ENCODE results near the gene ODAPH.
"Not testable (repeated sequence)": the region's sequence is repeated elsewhere in the genome, so short reads cannot be mapped to it uniquely, and the experiment has no call there.

ODAPH gene

GRCh38 chr4:75527482-75527881, 28.4 kb upstream of the ODAPH start:
- no peaks in the 10 kb centered on the region for H3K36me3 ChIP-seq (ENCODE audit: control insufficient read depth, insufficient read depth, low read length)

DNA sequence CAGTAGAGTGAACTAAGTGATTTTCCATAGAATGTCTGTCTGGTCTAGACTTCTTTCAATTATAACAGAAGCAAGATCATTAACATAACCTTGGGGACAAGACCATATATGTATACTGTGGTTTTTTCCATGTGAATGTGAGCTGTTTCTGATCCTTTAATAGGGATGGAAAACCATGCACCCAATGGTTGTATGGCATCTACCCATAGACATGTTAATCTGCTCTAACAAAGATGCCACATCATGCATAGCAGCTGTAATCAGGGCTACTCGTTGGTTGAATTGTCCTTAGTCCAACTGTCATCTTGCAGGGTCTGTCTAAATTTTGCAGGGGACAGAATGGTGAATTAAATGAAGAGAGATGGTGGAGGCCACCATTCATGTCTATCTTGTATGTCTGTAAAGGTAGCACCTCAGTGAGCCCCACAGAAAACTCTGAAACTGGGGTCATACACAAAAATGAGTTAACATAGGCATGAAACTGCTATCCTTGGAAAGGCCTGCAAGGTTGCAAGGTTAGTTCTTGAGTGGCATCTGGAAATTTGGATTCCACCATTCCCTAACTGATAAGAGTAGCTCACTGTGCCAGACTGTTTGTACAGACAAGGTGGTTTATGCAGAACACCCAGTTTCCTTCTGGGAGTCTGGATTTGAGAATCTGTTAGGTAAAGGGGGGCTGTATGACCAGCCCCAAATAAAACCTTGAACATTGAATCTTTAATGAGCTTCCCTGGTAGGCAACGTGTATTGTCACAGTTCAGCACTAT, 25.1 kb upstream of the ODAPH start:
- no peaks in the 10 kb centered on the region for H3K27me3 ChIP-seq (ENCODE audit: control insufficient read depth, insufficient read depth, low read length)
- H3K9me3 ChIP-seq (ENCODE audit: control insufficient read depth, low read length): no peaks in the 10 kb centered on the region
- no peaks in the 10 kb centered on the region for H3K36me3 ChIP-seq (ENCODE audit: control insufficient read depth, insufficient read depth, low read length)
- no peaks in the 10 kb centered on the region for H3K4me1 ChIP-seq (ENCODE audit: control insufficient read depth, insufficient read depth, low read length)
- no peak overlapping the region for H3K4me3 ChIP-seq (ENCODE audit: low read length)
- H3K9ac ChIP-seq (ENCODE audit: low read length): no peak overlapping the region

More at GRCh38 chr4:75527482-75527881, 28.4 kb upstream of the ODAPH start:
- no peaks in the 10 kb centered on the region for H3K27me3 ChIP-seq (ENCODE audit: control insufficient read depth, insufficient read depth, low read length)
- no peak overlapping the region for H3K4me3 ChIP-seq (ENCODE audit: low read length)
- H3K4me1 ChIP-seq (ENCODE audit: control insufficient read depth, insufficient read depth, low read length): no peaks in the 10 kb centered on the region
- no peaks in the 10 kb centered on the region for H3K9me3 ChIP-seq (ENCODE audit: control insufficient read depth, low read length)
- H3K9ac ChIP-seq (ENCODE audit: low read length): no peak overlapping the region

- not testable (repeated sequence) for H3K9ac ChIP-seq (ENCODE audit: low read length); H3K4me1 ChIP-seq (ENCODE audit: control insufficient read depth, insufficient read depth, low read length); H3K36me3 ChIP-seq (ENCODE audit: control insufficient read depth, insufficient read depth, low read length); H3K4me3 ChIP-seq (ENCODE audit: low read length); H3K27me3 ChIP-seq (ENCODE audit: control insufficient read depth, insufficient read depth, low read length); H3K9me3 ChIP-seq (ENCODE audit: control insufficient read depth, low read length)
These were observed 24.2 kb upstream of the ODAPH start for GRCh38 chr4:75531536-75532143.

DNA sequence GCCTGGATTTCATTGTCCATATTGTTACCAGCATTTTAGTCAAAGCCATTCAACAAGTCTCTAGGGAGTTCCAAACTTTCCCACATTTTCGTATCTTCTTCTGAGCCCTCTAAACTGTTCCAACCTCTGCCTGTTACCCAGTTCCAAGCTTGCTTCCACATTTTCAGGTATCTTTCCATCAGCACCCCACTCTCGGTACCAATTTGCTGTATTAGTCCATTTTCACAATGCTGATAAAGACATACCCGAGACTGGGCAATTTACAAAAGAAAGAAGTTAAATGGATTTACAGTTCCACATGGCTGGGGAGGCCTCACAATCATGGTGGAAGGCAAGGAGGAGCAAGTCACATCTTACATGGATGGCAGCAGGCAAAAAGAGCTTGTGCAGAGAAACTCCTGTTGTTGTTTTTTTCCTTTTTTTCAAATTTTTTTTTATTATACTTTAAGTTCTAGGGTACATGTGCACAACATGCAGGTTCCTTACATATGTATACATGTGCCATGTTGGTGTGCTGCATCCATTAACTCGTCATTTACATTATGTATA, 22.5 kb upstream of the ODAPH start:
- not testable (repeated sequence) for H3K36me3 ChIP-seq (ENCODE audit: control insufficient read depth, insufficient read depth, low read length); H3K9ac ChIP-seq (ENCODE audit: low read length); H3K4me3 ChIP-seq (ENCODE audit: low read length); H3K4me1 ChIP-seq (ENCODE audit: control insufficient read depth, insufficient read depth, low read length); H3K9me3 ChIP-seq (ENCODE audit: control insufficient read depth, low read length); H3K27me3 ChIP-seq (ENCODE audit: control insufficient read depth, insufficient read depth, low read length)

DNA sequence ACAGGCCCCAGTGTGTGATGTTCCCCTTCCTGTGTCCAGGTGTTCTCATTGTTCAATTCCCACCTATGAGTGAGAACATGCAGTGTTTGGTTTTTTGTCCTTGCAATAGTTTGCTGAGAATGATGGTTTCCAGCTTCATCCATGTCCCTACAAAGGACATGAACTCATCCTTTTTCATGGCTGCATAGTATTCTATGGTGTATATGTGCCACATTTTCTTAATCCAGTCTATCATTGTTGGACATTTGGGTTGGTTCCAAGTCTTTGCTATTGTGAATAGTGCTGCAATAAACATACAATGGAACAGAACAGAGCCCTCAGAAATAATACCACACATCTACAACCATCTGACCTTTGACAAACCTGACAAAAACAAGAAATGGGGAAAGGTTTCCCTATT, 21.9 kb upstream of the ODAPH start:
- H3K4me3 ChIP-seq (ENCODE audit: low read length); H3K27me3 ChIP-seq (ENCODE audit: control insufficient read depth, insufficient read depth, low read length); H3K36me3 ChIP-seq (ENCODE audit: control insufficient read depth, insufficient read depth, low read length); H3K9ac ChIP-seq (ENCODE audit: low read length); H3K4me1 ChIP-seq (ENCODE audit: control insufficient read depth, insufficient read depth, low read length); H3K9me3 ChIP-seq (ENCODE audit: control insufficient read depth, low read length): not testable (repeated sequence)

- not testable (repeated sequence) for H3K4me3 ChIP-seq (ENCODE audit: low read length); H3K36me3 ChIP-seq (ENCODE audit: control insufficient read depth, insufficient read depth, low read length); H3K9me3 ChIP-seq (ENCODE audit: control insufficient read depth, low read length); H3K27me3 ChIP-seq (ENCODE audit: control insufficient read depth, insufficient read depth, low read length); H3K4me1 ChIP-seq (ENCODE audit: control insufficient read depth, insufficient read depth, low read length); H3K9ac ChIP-seq (ENCODE audit: low read length)
These were observed 18.6 kb upstream of the ODAPH start for GRCh38 chr4:75537308-75537707.

- Histone ChIP-seq H3K4me1 (ENCODE audit: control insufficient read depth, insufficient read depth, low read length) (no peaks in the 10 kb centered on the region), H3K9ac (ENCODE audit: low read length) (no peak overlapping the region), H3K9me3 (ENCODE audit: control insufficient read depth, low read length) (no peaks in the 10 kb centered on the region), H3K36me3 (ENCODE audit: control insufficient read depth, insufficient read depth, low read length) (no peaks in the 10 kb centered on the region), H3K27me3 (ENCODE audit: control insufficient read depth, insufficient read depth, low read length) (no peaks in the 10 kb centered on the region), H3K4me3 (ENCODE audit: low read length) (no peak overlapping the region)
These were observed 13.0 kb upstream of the ODAPH start for GRCh38 chr4:75542824-75543223.

GRCh38 chr4:75544220-75544619, 11.6 kb upstream of the ODAPH start:
- H3K9me3 ChIP-seq (ENCODE audit: control insufficient read depth, low read length); H3K9ac ChIP-seq (ENCODE audit: low read length); H3K4me1 ChIP-seq (ENCODE audit: control insufficient read depth, insufficient read depth, low read length); H3K4me3 ChIP-seq (ENCODE audit: low read length); H3K36me3 ChIP-seq (ENCODE audit: control insufficient read depth, insufficient read depth, low read length); H3K27me3 ChIP-seq (ENCODE audit: control insufficient read depth, insufficient read depth, low read length): not testable (repeated sequence)

GRCh38 chr4:75544870-75545269, 11.0 kb upstream of the ODAPH start:
- Histone ChIP-seq H3K27me3 (ENCODE audit: control insufficient read depth, insufficient read depth, low read length) (no peaks in the 10 kb centered on the region), H3K9ac (ENCODE audit: low read length) (no peak overlapping the region), H3K4me3 (ENCODE audit: low read length) (no peak overlapping the region), H3K9me3 (ENCODE audit: control insufficient read depth, low read length) (no peaks in the 10 kb centered on the region), H3K36me3 (ENCODE audit: control insufficient read depth, insufficient read depth, low read length) (no peaks in the 10 kb centered on the region), H3K4me1 (ENCODE audit: control insufficient read depth, insufficient read depth, low read length) (no peaks in the 10 kb centered on the region)

DNA sequence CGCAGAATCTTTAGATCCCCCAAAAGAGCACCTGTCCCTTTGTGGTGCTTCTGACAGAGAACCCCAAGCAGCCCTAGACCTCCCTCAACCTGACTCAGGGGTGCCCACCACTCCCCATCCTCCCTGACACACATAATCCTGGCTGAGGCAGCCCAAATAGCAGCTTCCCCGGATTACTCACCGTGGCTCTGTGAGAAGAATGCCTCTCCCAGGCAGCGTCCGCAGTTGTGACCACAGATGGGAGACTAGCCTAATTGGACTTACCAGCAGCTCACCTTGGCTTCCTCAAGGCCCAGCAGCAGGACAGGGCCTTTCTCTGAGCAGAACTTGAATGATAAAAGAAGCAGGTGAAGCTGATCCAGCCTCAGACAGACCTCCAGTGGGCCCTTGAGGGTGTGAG, 10.3 kb upstream of the ODAPH start:
- H3K4me1 ChIP-seq (ENCODE audit: control insufficient read depth, insufficient read depth, low read length): no peaks in the 10 kb centered on the region
- no peaks in the 10 kb centered on the region for H3K36me3 ChIP-seq (ENCODE audit: control insufficient read depth, insufficient read depth, low read length)
- H3K4me3 ChIP-seq (ENCODE audit: low read length): no peak overlapping the region
- H3K9ac ChIP-seq (ENCODE audit: low read length): no peak overlapping the region
- no peaks in the 10 kb centered on the region for H3K9me3 ChIP-seq (ENCODE audit: control insufficient read depth, low read length)
- H3K27me3 ChIP-seq (ENCODE audit: control insufficient read depth, insufficient read depth, low read length): no peaks in the 10 kb centered on the region

GRCh38 chr4:75547647-75548387, 8.0 kb upstream of the ODAPH start:
- Histone ChIP-seq H3K36me3 (ENCODE audit: control insufficient read depth, insufficient read depth, low read length) (no peaks in the 10 kb centered on the region), H3K27me3 (ENCODE audit: control insufficient read depth, insufficient read depth, low read length) (no peaks in the 10 kb centered on the region), H3K9me3 (ENCODE audit: control insufficient read depth, low read length) (no peaks in the 10 kb centered on the region), H3K9ac (ENCODE audit: low read length) (no peak overlapping the region), H3K4me3 (ENCODE audit: low read length) (no peak overlapping the region), H3K4me1 (ENCODE audit: control insufficient read depth, insufficient read depth, low read length) (no peaks in the 10 kb centered on the region)

DNA sequence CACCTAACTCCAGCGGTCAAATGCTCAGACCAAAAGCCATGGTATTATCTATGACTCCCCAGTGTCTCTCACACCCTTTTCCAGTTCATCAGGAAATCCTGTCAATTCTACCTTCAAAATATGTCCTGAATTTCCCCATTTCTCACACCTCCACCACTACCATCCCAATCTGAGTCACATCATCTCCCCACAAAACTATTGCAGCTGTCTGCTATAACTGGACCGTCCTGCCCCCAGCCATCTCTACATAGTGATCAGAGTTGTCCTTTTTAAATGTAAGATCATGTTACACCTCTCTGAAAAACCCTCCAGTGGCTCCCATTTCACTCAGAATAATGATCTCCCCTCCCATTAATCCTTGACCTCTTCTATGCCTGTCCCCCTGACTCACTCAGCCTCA, 6.8 kb upstream of the ODAPH start:
- H3K9ac ChIP-seq (ENCODE audit: low read length): no peak overlapping the region

More for the DNA sequence above, 6.8 kb upstream of the ODAPH start:
- no peaks in the 10 kb centered on the region for H3K9me3 ChIP-seq (ENCODE audit: control insufficient read depth, low read length)
- no peaks in the 10 kb centered on the region for H3K4me1 ChIP-seq (ENCODE audit: control insufficient read depth, insufficient read depth, low read length)
- no peaks in the 10 kb centered on the region for H3K36me3 ChIP-seq (ENCODE audit: control insufficient read depth, insufficient read depth, low read length)
- no peak overlapping the region for H3K4me3 ChIP-seq (ENCODE audit: low read length)
- H3K27me3 ChIP-seq (ENCODE audit: control insufficient read depth, insufficient read depth, low read length): no peaks in the 10 kb centered on the region
